ENCODE measurements around the gene CYP2A7.
A peak's percentile ranks its signal among the peaks of the same experiment; 100 is the strongest.
"Not testable (repeated sequence)": the region's sequence is repeated elsewhere in the genome, so short reads cannot be mapped to it uniquely, and the experiment has no call there.

Gene CYP2A7

DNA sequence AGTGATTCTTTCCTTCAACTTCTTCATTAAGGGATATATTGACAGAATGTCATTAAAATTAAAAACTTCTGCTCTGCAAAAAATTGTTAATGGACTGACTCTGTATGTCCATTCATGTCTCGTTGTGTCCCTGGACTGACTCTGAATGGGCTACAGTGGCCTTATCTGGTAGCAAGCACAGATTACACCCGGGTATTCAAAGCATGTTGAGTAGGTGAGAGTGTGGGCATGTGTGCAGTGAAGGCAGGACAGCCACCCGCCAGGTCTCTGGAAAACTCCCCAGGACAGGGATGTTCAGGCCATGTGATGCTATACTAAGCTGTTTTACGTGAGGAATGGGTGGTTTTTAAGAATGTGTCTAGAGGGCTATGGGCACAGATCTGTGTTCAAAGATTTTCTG, 7.2 kb downstream of the CYP2A7 start:
- not testable (repeated sequence) for H3K9me3 ChIP-seq (ENCODE audit: control insufficient read depth, insufficient read depth, low read length); H3K36me3 ChIP-seq (ENCODE audit: insufficient read depth, low read length); H3K4me1 ChIP-seq (ENCODE audit: insufficient read depth, low read length)
- H3K9ac ChIP-seq (ENCODE audit: low read depth, low read length) = peak overlapping the region; percentile 36; the same call in 1 of the 2 replicates

DNA sequence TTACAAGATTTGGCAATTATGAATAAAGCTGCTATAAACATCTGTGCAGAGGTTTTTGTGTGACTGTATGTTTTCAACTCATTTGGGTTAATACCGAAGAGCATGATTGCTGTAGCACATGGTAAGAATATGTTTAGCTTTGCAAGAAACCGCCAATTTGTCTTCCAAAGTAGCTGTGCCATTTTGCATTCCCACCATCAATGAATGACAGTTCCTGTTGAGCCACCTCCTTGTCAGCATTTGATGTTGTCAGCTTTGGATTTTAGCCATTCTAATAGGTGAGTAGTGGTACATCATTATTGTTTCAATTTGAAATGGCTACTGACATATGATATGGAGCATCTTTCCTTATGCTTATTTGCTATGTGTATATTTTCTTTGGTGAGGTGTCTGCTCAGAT, 8.2 kb downstream of the CYP2A7 start:
- not testable (repeated sequence) for H3K9me3 ChIP-seq (ENCODE audit: control insufficient read depth, insufficient read depth, low read length); H3K4me1 ChIP-seq (ENCODE audit: insufficient read depth, low read length); H3K9ac ChIP-seq (ENCODE audit: low read depth, low read length); H3K36me3 ChIP-seq (ENCODE audit: insufficient read depth, low read length)

DNA sequence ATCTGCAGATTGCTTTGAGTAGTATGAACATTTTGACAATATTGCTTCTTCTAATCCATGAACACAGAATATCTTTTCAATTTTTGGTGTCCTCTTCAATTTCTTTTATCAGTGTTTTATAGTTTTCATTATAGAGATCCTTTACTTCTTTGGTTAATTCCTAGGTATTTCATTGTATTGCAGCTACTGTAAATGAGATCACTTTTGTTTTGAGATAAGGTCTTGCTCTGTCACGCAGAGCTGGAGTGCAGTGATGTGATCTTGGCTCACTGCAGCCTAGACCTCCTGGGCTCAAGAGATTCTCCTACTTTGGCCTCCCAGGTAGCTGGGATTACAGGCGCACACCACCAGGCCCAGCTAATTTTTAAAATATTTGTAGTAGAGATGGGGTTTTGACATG, 9.8 kb downstream of the CYP2A7 start:
- Histone ChIP-seq H3K9ac (ENCODE audit: low read depth, low read length) (no peak overlapping the region), H3K36me3 (ENCODE audit: insufficient read depth, low read length) (no peaks in the 10 kb centered on the region), H3K4me1 (ENCODE audit: insufficient read depth, low read length) (no peaks in the 10 kb centered on the region), H3K9me3 (ENCODE audit: control insufficient read depth, insufficient read depth, low read length) (no peaks in the 10 kb centered on the region)

DNA sequence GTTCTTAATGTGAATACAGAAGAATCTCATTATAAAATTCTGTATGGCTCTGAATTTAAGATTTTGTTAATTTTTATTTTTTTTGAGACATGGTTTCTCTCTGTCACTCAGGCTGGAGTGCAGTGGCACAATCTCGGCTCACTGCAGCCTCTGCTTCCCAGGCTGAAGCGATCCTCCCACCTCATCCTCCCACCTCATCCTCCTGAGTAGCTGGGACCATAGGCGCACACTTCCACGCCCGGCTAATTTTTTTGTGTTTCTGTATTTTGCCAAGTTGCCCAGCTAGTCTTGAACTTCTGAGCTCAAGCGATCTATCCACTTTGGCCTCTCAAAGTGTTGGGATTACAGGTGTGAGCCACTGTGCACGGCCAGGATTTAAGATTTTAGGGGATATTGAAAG, 14.3 kb downstream of the CYP2A7 start:
- no peaks in the 10 kb centered on the region for H3K36me3 ChIP-seq (ENCODE audit: insufficient read depth, low read length)
- no peak overlapping the region for H3K9ac ChIP-seq (ENCODE audit: low read depth, low read length)
- H3K9me3 ChIP-seq (ENCODE audit: control insufficient read depth, insufficient read depth, low read length) = no peaks in the 10 kb centered on the region
- no peaks in the 10 kb centered on the region for H3K4me1 ChIP-seq (ENCODE audit: insufficient read depth, low read length)

DNA sequence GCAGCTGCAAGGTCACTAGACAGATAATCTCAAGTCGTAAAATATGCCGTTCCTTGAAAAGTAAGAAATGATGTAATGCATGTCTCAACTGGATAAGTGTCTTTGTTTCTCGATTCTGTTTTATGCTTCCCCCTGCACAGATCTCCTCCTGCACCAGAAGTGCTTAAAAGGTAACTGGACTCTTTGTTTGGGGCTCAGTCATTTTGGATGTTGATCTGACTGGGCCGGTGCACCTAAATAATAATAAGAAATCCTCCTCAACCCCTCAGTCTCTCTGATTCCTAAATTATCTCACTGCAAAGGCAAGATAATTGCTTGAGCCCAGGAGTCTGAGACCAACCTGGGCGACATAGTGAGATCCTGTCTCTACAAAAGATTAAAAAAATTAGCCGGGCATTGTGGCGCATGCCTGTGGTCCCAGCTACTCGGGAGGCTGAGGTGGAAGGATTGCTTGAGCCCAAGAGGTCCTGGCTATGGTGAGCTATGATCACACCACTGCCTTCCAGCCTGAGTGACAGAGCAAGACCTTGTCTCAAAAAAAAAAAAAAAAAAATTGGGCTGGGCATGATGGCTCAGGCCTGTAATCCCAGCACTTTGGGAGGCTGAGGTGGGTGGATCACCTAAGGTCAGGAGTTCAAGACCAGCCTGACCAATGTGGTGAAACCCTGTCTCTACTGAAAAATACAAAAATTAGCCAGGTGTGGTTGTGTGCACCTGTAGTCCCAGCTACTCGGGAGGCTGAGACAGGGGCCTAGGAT, 17.1 kb downstream of the CYP2A7 start:
- not testable (repeated sequence) for H3K9me3 ChIP-seq (ENCODE audit: control insufficient read depth, insufficient read depth, low read length); H3K36me3 ChIP-seq (ENCODE audit: insufficient read depth, low read length); H3K9ac ChIP-seq (ENCODE audit: low read depth, low read length); H3K4me1 ChIP-seq (ENCODE audit: insufficient read depth, low read length)

DNA sequence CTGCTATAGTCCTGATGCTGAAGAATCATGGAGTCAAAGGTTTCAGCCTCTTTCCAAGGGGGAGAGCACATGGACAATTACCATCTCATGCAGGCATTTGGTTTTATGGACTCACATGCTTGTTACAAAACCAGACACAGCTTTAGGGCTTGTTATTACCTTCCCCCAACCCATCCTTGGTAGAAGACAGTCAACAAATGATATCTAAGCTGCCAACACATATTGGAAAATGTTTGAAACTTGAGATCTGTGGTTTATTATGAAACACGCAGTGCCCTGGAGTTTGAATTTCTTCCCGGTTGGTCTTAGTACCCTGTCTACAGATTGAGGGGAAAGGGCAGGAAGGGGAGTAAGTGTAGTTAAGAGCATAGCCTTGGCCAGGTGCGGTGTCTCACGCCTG, 19.2 kb downstream of the CYP2A7 start:
- no peak overlapping the region for H3K9ac ChIP-seq (ENCODE audit: low read depth, low read length)
- no peaks in the 10 kb centered on the region for H3K4me1 ChIP-seq (ENCODE audit: insufficient read depth, low read length)
- peaks cover 2% of the 10 kb centered on the region; the same call in 1 of the 2 replicates for H3K9me3 ChIP-seq (ENCODE audit: control insufficient read depth, insufficient read depth, low read length)
- no peaks in the 10 kb centered on the region for H3K36me3 ChIP-seq (ENCODE audit: insufficient read depth, low read length)

DNA sequence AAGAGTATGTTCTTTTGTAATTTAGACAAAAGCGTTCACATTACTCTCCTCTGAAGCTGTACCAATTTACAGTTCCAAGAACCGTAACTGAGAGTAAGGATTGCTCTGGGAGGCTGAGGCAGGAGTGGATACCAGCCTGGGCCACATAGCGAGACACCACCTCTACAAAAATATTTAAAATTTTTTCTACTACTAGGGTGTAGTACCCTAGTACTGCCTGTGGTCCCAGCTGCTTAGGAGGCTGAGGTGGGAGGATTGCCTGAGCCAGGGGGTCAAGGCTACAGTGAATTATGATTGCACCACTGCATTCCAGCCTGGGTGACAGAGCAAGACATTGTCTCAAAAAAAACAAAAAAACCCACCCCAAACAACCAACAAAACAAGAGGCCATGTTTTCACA, 19.7 kb downstream of the CYP2A7 start:
- Histone ChIP-seq H3K9ac (ENCODE audit: low read depth, low read length) (no peak overlapping the region), H3K9me3 (ENCODE audit: control insufficient read depth, insufficient read depth, low read length) (peaks cover 2% of the 10 kb centered on the region; the same call in 1 of the 2 replicates), H3K36me3 (ENCODE audit: insufficient read depth, low read length) (no peaks in the 10 kb centered on the region), H3K4me1 (ENCODE audit: insufficient read depth, low read length) (no peaks in the 10 kb centered on the region)

DNA sequence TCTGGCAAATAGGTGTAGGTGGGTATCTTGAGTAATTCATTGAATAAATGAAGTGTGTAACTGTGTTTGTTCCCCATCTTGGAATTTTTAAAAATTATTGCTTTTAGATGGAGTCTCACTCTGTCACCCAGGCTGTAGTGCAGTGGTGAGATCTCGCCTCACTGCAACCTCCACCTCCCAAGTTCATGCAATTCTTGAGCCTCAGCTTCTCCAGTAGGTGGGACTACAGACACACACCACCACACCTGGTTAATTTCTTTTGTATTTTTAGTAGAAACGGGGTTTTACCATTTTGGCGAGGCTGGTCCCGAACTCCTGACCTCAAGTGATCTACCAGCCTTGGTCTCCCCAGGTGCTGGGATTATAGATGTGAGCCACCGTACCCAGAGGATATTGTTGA, 23.9 kb downstream of the CYP2A7 start:
- no peak overlapping the region for H3K9ac ChIP-seq (ENCODE audit: low read depth, low read length)
- H3K4me1 ChIP-seq (ENCODE audit: insufficient read depth, low read length) = no peaks in the 10 kb centered on the region
- H3K36me3 ChIP-seq (ENCODE audit: insufficient read depth, low read length) = no peaks in the 10 kb centered on the region
- H3K9me3 ChIP-seq (ENCODE audit: control insufficient read depth, insufficient read depth, low read length) = peaks cover 2% of the 10 kb centered on the region; the same call in 1 of the 2 replicates

DNA sequence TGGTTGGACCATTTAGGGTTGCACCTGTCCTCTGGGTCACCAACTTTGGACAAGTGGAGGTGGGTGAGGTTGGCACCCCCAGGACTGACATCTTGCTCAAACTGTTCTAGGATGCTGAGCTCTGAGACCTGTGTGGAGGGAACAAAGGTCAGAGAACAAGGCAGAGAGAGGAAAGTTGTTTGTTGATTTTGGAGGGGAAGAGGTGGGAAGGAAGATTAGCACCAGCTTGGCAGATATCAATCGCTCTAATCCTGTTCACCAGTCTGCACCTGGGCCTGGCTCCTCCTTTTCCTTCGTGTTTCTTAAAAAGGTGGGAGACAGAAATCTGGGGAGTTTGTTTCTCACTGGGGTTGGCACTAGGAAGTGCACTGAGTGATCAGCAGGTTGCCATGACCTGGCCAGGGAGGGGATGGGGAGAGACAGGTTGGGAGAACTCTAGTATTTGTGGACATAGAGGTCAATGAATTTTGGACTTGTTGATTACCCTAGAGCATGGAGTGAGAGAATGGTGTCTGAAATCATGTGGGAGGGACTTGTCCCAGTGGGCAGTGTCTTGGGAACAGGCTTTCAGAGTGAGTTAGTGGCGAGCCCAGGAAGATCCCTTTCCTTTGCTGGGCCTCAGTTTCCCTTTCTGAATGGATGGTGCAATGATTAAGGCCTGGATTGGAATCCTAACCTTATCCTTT, 29.4 kb downstream of the CYP2A7 start:
- H3K9ac ChIP-seq (ENCODE audit: low read depth, low read length); H3K36me3 ChIP-seq (ENCODE audit: insufficient read depth, low read length); H3K4me1 ChIP-seq (ENCODE audit: insufficient read depth, low read length); H3K9me3 ChIP-seq (ENCODE audit: control insufficient read depth, insufficient read depth, low read length): not testable (repeated sequence)

DNA sequence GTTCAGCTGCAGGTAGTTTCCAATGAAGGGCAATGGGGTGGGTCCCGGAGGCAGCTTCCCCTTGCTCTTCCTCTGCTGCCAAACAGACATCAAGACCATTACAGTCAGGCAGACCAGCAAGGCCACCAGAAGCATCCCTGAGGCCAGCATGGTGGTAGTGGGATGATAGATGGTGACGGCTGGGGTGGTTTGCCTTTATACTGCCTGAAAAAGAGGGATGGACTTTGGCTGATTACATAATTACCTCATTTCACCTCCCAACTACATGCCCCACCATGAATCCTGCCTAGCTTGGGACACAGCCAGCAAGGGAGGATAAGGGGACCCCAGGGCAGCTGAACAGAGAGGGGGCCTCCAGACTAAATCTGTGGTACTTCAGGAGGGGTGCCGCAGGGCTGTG, 31.8 kb downstream of the CYP2A7 start, which contains the start of gene CYP2A6:
TSS of gene CYP2A6 (minus strand) at position 171 of the 400 bp plus-strand sequence. CDS start at position 150, 21 bp downstream.
- H3K4me1 ChIP-seq (ENCODE audit: insufficient read depth, low read length); H3K36me3 ChIP-seq (ENCODE audit: insufficient read depth, low read length); H3K9ac ChIP-seq (ENCODE audit: low read depth, low read length); H3K9me3 ChIP-seq (ENCODE audit: control insufficient read depth, insufficient read depth, low read length): not testable (repeated sequence)

DNA sequence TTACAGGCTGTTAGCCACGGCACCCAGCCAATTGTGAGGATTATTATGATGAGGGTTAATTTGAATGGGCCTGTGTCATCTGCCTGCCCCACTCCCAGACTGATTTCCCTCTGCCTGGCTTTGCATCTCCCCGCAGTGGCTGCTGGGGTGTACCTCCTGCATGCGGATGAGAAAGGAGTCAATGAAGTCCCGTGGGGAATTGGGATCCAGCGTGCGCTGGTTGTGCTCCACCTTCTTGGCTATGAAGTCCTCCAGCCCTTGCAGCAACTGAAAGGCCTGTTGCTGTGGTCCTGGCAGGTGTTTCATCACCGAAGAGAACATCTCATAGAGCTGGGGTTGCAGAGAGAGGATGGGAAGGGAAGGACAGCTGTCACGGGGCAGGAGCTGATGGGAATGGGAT, 35.3 kb downstream of the CYP2A7 start:
- H3K9me3 ChIP-seq (ENCODE audit: control insufficient read depth, insufficient read depth, low read length); H3K9ac ChIP-seq (ENCODE audit: low read depth, low read length); H3K4me1 ChIP-seq (ENCODE audit: insufficient read depth, low read length); H3K36me3 ChIP-seq (ENCODE audit: insufficient read depth, low read length): not testable (repeated sequence)

DNA sequence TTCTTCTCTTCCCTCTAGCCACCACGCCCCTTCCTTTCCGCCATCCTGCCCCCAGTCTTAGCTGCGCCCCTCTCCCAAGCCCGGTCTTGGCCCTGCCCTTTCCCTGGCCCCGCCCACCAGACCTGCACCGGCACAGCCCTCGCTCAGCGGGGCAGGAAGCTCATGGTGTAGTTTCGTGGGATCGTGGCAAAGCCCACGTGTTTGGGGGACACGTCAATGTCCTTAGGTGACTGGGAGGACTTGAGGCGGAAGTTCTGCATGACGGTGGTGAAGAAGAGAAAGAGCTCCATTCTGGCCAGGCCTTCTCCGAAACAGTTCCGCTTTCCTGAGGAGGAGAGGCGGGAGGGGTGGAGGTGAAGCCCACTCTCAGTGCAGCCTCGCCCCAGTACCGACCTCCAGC, 38.4 kb downstream of the CYP2A7 start:
- H3K36me3 ChIP-seq (ENCODE audit: insufficient read depth, low read length); H3K4me1 ChIP-seq (ENCODE audit: insufficient read depth, low read length); H3K9me3 ChIP-seq (ENCODE audit: control insufficient read depth, insufficient read depth, low read length): not testable (repeated sequence)
- peak overlapping the region; percentile 30; the same call in 1 of the 2 replicates for H3K9ac ChIP-seq (ENCODE audit: low read depth, low read length)

DNA sequence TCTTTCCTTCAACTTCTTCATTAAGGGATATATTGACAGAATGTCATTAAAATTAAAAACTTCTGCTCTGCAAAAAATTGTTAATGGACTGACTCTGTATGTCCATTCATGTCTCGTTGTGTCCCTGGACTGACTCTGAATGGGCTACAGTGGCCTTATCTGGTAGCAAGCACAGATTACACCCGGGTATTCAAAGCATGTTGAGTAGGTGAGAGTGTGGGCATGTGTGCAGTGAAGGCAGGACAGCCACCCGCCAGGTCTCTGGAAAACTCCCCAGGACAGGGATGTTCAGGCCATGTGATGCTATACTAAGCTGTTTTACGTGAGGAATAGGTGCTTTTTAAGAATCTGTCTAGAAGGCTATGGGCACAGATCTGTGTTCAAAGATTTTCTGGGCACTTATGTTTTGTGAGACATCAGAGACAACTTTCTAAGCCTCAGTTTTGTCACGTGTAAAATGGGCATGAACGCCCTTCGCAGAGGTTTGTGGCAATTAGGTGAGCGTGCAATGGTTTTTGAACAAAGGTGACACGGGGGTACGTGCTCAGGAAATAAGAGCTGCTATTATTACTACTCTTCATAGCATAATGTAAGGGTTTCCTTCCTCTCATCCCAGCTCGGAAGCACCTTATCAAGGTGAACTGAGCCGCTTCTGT, 38.9 kb downstream of the CYP2A7 start:
- not testable (repeated sequence) for H3K36me3 ChIP-seq (ENCODE audit: insufficient read depth, low read length)

DNA sequence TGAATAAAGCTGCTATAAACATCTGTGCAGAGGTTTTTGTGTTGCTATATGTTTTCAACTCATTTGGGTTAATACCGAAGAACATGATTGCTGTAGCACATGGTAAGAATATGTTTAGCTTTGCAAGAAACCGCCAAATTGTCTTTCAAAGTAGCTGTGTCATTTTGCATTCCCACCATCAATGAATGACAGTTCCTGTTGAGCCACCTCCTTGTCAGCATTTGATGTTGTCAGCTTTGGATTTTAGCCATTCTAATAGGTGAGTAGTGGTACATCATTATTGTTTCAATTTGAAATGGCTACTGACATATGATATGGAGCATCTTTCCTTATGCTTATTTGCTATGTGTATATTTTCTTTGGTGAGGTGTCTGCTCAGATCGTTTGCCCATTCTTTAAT, 40.0 kb downstream of the CYP2A7 start:
- H3K9ac ChIP-seq (ENCODE audit: low read depth, low read length); H3K4me1 ChIP-seq (ENCODE audit: insufficient read depth, low read length); H3K36me3 ChIP-seq (ENCODE audit: insufficient read depth, low read length); H3K9me3 ChIP-seq (ENCODE audit: control insufficient read depth, insufficient read depth, low read length): not testable (repeated sequence)

More for the DNA sequence above, 38.9 kb downstream of the CYP2A7 start:
- not testable (repeated sequence) for H3K9ac ChIP-seq (ENCODE audit: low read depth, low read length); H3K9me3 ChIP-seq (ENCODE audit: control insufficient read depth, insufficient read depth, low read length); H3K4me1 ChIP-seq (ENCODE audit: insufficient read depth, low read length)

DNA sequence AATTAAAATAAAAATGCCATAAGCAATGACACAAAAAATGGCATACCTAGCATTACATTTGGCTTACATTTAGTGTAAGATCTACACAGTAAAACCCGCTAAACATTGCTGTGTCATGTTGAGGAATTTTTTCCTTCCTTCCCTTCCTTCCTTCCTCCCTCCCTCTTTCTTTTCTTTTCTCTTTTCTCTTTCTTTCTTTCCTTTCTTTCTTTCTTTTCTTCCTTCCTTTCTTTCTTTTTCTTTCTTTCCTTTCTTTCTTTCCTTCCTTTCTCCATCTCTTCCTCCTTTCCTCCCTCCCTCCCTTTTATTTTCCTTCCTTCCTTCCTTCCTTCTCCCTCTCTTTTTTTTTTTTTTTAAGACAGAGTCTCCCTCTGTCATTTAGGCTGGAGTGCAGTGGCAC, 43.6 kb downstream of the CYP2A7 start:
- H3K9me3 ChIP-seq (ENCODE audit: control insufficient read depth, insufficient read depth, low read length); H3K4me1 ChIP-seq (ENCODE audit: insufficient read depth, low read length); H3K9ac ChIP-seq (ENCODE audit: low read depth, low read length): not testable (repeated sequence)

More for the DNA sequence above, 43.6 kb downstream of the CYP2A7 start:
- not testable (repeated sequence) for H3K36me3 ChIP-seq (ENCODE audit: insufficient read depth, low read length)

All from ES-I3 (cell line).